ENCODE measurements around the gene CCL21. TPM values are rescaled to one million over a fixed set of nuclear protein-coding genes. Genes with fewer than 3 reads are reported as not detected.

Gene CCL21
- total RNA-seq, 3 donors from 2014 or later = 18.7 to 48.9 (median 45.9) TPM

DNA sequence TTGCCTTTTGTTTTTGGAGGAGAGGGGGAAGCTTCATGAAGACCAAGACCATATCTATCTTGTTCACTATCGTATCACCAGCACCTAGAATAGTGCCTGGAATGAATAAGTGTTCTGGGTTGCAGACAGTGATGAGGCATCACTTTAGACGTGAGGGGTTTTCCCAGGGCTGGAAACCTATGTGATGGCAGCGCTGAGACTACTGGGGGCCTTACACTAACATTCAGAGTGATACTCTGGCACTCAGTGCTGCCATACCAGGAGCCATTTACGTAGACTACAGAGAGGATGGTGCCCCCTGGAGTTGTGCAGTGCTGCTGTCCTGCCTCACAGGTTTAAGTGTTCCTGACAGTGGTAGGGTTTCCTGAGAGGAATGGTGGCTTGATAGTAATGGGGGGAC lies 25.8 kb downstream of the CCL21 start:
- DNase-seq (no peak), ATAC-seq (no peak)
- Histone ChIP-seq H3K4me3 (no peak overlapping the region), H3K4me1 (ENCODE audit: low read depth) (no peaks in the 10 kb centered on the region), H3K36me3 (ENCODE audit: low read depth) (no peaks in the 10 kb centered on the region), H3K9me3 (no peaks in the 10 kb centered on the region)
- TF ChIP-seq, protein P1, sequence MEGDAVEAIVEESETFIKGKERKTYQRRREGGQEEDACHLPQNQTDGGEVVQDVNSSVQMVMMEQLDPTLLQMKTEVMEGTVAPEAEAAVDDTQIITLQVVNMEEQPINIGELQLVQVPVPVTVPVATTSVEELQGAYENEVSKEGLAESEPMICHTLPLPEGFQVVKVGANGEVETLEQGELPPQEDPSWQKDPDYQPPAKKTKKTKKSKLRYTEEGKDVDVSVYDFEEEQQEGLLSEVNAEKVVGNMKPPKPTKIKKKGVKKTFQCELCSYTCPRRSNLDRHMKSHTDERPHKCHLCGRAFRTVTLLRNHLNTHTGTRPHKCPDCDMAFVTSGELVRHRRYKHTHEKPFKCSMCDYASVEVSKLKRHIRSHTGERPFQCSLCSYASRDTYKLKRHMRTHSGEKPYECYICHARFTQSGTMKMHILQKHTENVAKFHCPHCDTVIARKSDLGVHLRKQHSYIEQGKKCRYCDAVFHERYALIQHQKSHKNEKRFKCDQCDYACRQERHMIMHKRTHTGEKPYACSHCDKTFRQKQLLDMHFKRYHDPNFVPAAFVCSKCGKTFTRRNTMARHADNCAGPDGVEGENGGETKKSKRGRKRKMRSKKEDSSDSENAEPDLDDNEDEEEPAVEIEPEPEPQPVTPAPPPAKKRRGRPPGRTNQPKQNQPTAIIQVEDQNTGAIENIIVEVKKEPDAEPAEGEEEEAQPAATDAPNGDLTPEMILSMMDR (IDR thresholded peaks at IDR 0.05) = no peak
- intact Hi-C loops (cut with DNase I, micrococcal nuclease) = no loop called here

DNA sequence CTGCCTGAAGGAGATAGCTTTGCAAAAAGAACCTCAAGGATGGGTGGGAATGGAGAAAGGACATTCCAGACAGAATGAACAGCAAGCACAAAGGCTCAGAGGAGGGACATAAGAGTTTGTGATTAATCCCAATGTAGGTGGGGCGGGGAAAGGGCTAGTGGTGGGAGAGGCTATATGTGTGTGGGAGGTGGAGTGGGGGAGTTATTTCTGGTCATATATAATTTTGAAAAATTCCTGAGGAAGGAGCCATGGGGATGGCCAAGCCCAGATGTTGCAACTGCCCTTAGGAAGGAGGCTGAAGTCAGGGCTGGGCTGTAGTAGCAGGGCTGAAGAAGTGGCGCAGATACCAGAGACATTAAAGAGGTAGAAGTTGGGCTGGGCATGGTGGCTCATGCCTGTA lies 34.1 kb downstream of the CCL21 start:
- no peak for ATAC-seq
- TF ChIP-seq, protein P1 (IDR thresholded peaks at IDR 0.05) = no peak
- Histone ChIP-seq H3K4me1 (ENCODE audit: low read depth) (no peaks in the 10 kb centered on the region), H3K36me3 (ENCODE audit: low read depth) (no peaks in the 10 kb centered on the region), H3K9me3 (no peaks in the 10 kb centered on the region), H3K4me3 (no peak overlapping the region)
- intact Hi-C loops (cut with DNase I, micrococcal nuclease) = no loop called here
- DNase-seq = no peak

DNA sequence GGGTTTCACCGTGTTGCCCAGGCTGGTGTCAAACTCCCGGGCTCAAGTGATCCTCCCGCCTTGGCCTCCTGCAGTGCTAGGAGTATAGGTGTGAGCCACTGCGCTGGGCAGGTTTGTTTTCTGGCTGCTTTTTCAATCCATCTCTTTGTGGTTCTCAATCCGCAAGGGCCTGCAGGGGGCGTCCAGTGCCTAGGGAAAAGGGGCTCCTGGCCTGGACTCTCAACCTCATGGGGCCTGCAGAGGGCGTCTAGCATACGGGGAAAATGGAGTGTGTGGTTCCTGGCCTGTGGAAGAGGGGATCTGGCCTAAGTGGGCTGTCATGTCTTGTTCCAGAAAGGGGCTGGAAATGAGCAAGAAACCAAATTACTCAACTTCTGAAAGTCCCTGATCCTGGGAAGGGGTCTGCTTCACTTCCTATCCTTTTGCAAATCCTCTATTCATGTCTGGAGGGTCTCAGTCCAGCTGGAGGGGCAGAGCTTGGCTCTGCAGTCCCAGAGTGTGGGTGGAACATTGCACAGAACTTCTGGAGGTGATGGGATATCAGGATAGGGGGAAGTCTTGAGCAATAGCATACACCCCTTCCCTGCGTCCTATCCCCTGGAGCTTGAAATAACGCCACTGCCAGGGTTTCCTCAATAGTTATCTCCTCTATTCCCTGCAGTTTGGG lies 34.8 kb downstream of the CCL21 start:
- ATAC-seq = peak; percentile 93
- peak; percentile 69 to 88 (median 82) for DNase-seq
- TF ChIP-seq, protein P1 (IDR thresholded peaks at IDR 0.05) = peak; percentile 34

DNA sequence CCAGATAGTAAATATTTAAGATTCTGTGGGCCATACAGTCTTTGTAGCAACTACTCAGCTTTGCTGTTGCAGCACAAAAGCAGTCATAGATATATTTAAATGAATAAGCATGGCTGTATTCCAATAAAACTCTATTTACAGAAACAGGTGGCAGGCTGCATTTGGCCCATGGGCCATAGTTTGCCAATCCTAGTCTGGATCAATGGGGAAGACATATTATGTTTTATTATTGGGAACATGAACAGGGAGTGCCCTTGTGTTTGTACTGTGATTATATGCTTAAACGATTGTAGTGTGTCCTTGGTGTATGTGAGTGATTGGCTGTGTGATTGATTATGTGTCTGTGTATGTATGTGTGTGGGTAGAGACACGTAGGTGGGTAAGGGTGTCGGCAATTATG lies 35.5 kb downstream of the CCL21 start:
- Histone ChIP-seq H3K36me3 (ENCODE audit: low read depth) (no peaks in the 10 kb centered on the region), H3K4me1 (ENCODE audit: low read depth) (no peaks in the 10 kb centered on the region), H3K4me3 (no peak overlapping the region), H3K9me3 (no peaks in the 10 kb centered on the region)
- peak; percentile 51 for ATAC-seq
- TF ChIP-seq, protein P1 (IDR thresholded peaks at IDR 0.05) = no peak
- DNase-seq = no peak
- intact Hi-C loops (cut with DNase I, micrococcal nuclease) = no loop called here

More for the DNA sequence above, 34.8 kb downstream of the CCL21 start:
- no peaks in the 10 kb centered on the region for H3K9me3 ChIP-seq
- intact Hi-C loops (cut with DNase I, micrococcal nuclease) = no loop called here
- H3K4me1 ChIP-seq (ENCODE audit: low read depth) = no peaks in the 10 kb centered on the region
- H3K4me3 ChIP-seq = no peak overlapping the region
- no peaks in the 10 kb centered on the region for H3K36me3 ChIP-seq (ENCODE audit: low read depth)

DNA sequence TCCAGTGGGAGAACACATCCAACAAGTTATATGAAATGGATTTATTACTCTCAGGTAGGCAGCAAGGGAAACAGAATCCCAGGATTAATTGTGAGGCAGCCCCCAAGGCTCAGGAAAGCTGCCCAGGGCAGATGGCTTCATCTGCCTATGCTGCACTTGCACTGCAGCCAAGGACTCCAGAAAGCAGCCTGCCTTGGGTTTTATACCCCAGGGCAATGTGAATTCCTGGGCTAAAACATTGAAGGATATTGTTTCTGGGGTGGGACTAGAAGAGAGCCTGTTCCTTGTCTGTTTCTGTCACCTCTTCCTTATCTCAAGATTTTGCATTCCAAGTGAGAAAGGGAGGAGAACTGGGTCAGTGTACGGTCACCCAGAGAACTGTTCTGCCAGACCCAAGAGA lies 38.6 kb downstream of the CCL21 start:
- no peaks in the 10 kb centered on the region for H3K4me1 ChIP-seq (ENCODE audit: low read depth)
- H3K9me3 ChIP-seq = no peaks in the 10 kb centered on the region
- DNase-seq (no peak), ATAC-seq (no peak)
- no peaks in the 10 kb centered on the region for H3K36me3 ChIP-seq (ENCODE audit: low read depth)
- TF ChIP-seq, protein P1 (IDR thresholded peaks at IDR 0.05) = no peak
- no peak overlapping the region for H3K4me3 ChIP-seq
- intact Hi-C loops (cut with DNase I, micrococcal nuclease) = no loop called here
